SK-N-SH treated with all-trans-retinoic acid at 6 μM for 48 hours (cell line): ENCODE results near the gene SMIM13.

Experiments used
- ATAC-seq: fragments of 200-7000 bp; cut with Tn5 transposase; 3 replicates; pipeline ENCODE4 v1.9.1; 2020; ENCODE audit warnings: mild to moderate bottlenecking, moderate library complexity
- ARNTL ChIP-seq: fragments of 450-650 bp; formaldehyde crosslinking; IDR thresholded peaks from 2 replicates; pipeline ENCODE4 v1.5.0; 2020; ENCODE audit warnings: low read depth, mild to moderate bottlenecking, moderate library complexity, borderline replicate concordance
- BACH2 ChIP-seq: fragments of 250-450 bp; sonication (Bioruptor Pico); IDR thresholded peaks from 2 replicates; pipeline ENCODE4 v1.9.0; 2021; ENCODE audit warnings: mild to moderate bottlenecking, borderline replicate concordance
- CREB5 ChIP-seq: fragments of 250-450 bp; sonication (Bioruptor Pico); IDR thresholded peaks from 2 replicates; pipeline ENCODE4 v1.5.1; 2020; ENCODE audit warnings: low read depth, mild to moderate bottlenecking, moderate library complexity
- CSDC2 ChIP-seq: fragments of 250-450 bp; sonication (Bioruptor Pico); IDR thresholded peaks from 2 replicates; pipeline ENCODE4 v1.5.0; 2020; ENCODE audit warnings: mild to moderate bottlenecking, moderate library complexity
- CSRNP3 ChIP-seq: fragments of 250-450 bp; sonication (Bioruptor Pico); IDR thresholded peaks from 2 replicates; pipeline ENCODE4 v1.5.1; 2021; ENCODE audit warnings: mild to moderate bottlenecking, moderate library complexity
- ESRRG ChIP-seq: fragments of 250-450 bp; sonication (Bioruptor Pico); IDR thresholded peaks from 2 replicates; pipeline ENCODE4 v1.6.1; 2021; ENCODE audit warnings: mild to moderate bottlenecking
- GLIS3 ChIP-seq: fragments of 250-450 bp; sonication (Bioruptor Pico); IDR thresholded peaks from 2 replicates; pipeline ENCODE4 v1.5.0; 2020; ENCODE audit warnings: mild to moderate bottlenecking, moderate library complexity
- ISL1 ChIP-seq: fragments of 250-450 bp; sonication (Bioruptor Pico); IDR thresholded peaks from 2 replicates; pipeline ENCODE4 v2.1.2; 2022; ENCODE audit warnings: mild to moderate bottlenecking, moderate library complexity
- OSR1 ChIP-seq: fragments of 250-450 bp; sonication (Bioruptor Pico); IDR thresholded peaks from 2 replicates; pipeline ENCODE4 v1.8.0; 2022; ENCODE audit warnings: moderate library complexity, mild to moderate bottlenecking, inconsistent platforms
- PATZ1 ChIP-seq: fragments of 250-450 bp; sonication (Bioruptor Pico); IDR thresholded peaks from 2 replicates; pipeline ENCODE4 v1.8.0; 2020; ENCODE audit warnings: mild to moderate bottlenecking, moderate library complexity, borderline replicate concordance
- PPARA ChIP-seq: fragments of 250-450 bp; sonication (Bioruptor Pico); IDR thresholded peaks from 2 replicates; pipeline ENCODE4 v1.5.0; 2020; ENCODE audit warnings: mild to moderate bottlenecking, borderline replicate concordance
- RARB ChIP-seq: fragments of 250-450 bp; sonication (Bioruptor Pico); IDR thresholded peaks from 2 replicates; pipeline ENCODE4 v1.8.0; 2021; ENCODE audit warnings: mild to moderate bottlenecking, moderate library complexity
- TCF4 ChIP-seq: fragments of 250-450 bp; sonication (Bioruptor Pico); IDR thresholded peaks from 2 replicates; pipeline ENCODE4 v1.8.0; 2021; ENCODE audit warnings: mild to moderate bottlenecking, moderate library complexity, borderline replicate concordance
- TOX ChIP-seq: fragments of 250-450 bp; sonication (Bioruptor Pico); IDR thresholded peaks from 2 replicates; pipeline ENCODE4 v1.8.0; 2021; ENCODE audit warnings: mild to moderate bottlenecking, moderate library complexity, borderline replicate concordance
- TSHZ2 ChIP-seq: fragments of 250-450 bp; sonication (Bioruptor Pico); IDR thresholded peaks from 2 replicates; pipeline ENCODE4 v1.5.0; 2020; ENCODE audit warnings: mild to moderate bottlenecking, moderate library complexity
- ZFP30 ChIP-seq: fragments of 450-650 bp; formaldehyde crosslinking; IDR thresholded peaks from 2 replicates; pipeline ENCODE4 v1.5.0; 2022; ENCODE audit warnings: mild to moderate bottlenecking, moderate library complexity
- ZNF565 ChIP-seq: fragments of 450-650 bp; formaldehyde crosslinking; conservative IDR thresholded peaks from 2 replicates; pipeline ENCODE4 v1.5.0; 2020; ENCODE audit warnings: low read depth, mild to moderate bottlenecking, moderate library complexity
- ZNF70 ChIP-seq: fragments of 450-650 bp; formaldehyde crosslinking; IDR thresholded peaks from 2 replicates; pipeline ENCODE4 v1.5.0; 2020; ENCODE audit warnings: mild to moderate bottlenecking, moderate library complexity
- ZNF8 ChIP-seq: fragments of 450-650 bp; formaldehyde crosslinking; IDR thresholded peaks from 2 replicates; pipeline ENCODE4 v1.5.0; 2020; ENCODE audit warnings: mild to moderate bottlenecking, moderate library complexity
- TF ChIP-seq, protein P1 (sequence below): fragments of 250-450 bp; sonication (Bioruptor Pico); IDR thresholded peaks from 2 replicates; pipeline ENCODE4 v1.8.0; 2021; ENCODE audit warnings: low read depth, mild to moderate bottlenecking, moderate library complexity, borderline replicate concordance

Gene SMIM13

DNA sequence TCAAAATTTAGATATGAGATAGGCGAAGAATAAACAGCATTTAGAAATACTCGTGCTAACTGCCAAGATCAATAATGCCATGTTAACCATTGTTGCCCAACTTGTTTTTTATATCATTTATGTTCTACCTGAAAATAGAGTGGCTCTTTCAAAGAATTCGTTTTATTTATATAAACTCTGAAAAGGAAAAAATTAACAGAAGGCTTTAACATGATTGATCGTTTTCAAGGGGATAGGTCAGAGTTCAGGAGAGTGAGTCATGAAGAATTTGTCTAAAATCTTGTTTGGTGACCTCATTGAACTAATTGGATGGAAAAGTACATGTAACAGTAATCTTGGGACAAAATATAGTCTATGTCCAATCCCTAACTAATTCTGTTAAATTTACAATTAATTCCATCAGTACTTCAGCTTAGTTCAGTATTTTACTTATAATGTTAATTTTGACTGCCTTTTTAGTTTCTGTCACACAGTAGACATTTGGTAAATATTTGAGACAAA is 38.5 kb upstream of the SMIM13 start:
- ATAC-seq, result no peak
- TF ChIP-seq CREB5 (CRISPR knock-in tag) (no peak), BACH2 (CRISPR knock-in tag) (no peak), TSHZ2 (CRISPR knock-in tag) (no peak), ZNF565 (CRISPR knock-in tag) (no peak), ZFP30 (no peak), TCF4 (no peak), ZNF8 (CRISPR knock-in tag) (no peak)
- TF ChIP-seq, protein P1, sequence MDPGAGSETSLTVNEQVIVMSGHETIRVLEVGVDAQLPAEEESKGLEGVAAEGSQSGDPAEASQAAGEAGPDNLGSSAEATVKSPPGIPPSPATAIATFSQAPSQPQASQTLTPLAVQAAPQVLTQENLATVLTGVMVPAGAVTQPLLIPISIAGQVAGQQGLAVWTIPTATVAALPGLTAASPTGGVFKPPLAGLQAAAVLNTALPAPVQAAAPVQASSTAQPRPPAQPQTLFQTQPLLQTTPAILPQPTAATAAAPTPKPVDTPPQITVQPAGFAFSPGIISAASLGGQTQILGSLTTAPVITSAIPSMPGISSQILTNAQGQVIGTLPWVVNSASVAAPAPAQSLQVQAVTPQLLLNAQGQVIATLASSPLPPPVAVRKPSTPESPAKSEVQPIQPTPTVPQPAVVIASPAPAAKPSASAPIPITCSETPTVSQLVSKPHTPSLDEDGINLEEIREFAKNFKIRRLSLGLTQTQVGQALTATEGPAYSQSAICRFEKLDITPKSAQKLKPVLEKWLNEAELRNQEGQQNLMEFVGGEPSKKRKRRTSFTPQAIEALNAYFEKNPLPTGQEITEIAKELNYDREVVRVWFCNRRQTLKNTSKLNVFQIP, result no peak

GRCh38 chr6:11056871-11057270 is 36.8 kb upstream of the SMIM13 start:
- TF ChIP-seq TCF4, result no peak
- no peak for TF ChIP-seq ZNF70 (CRISPR knock-in tag)
- no peak for TF ChIP-seq GLIS3 (CRISPR knock-in tag)
- TF ChIP-seq, protein P1, result no peak
- no peak for TF ChIP-seq CSRNP3 (CRISPR knock-in tag)
- TF ChIP-seq TOX (CRISPR knock-in tag), result no peak
- no peak for TF ChIP-seq CSDC2 (CRISPR knock-in tag)
- no peak for TF ChIP-seq PATZ1
- TF ChIP-seq ARNTL (CRISPR knock-in tag), result no peak
- no peak for TF ChIP-seq TSHZ2 (CRISPR knock-in tag)
- no peak for TF ChIP-seq ESRRG (CRISPR knock-in tag)
- no peak for TF ChIP-seq ISL1 (CRISPR knock-in tag)
- TF ChIP-seq RARB, result no peak
- no peak for TF ChIP-seq PPARA (CRISPR knock-in tag)
- TF ChIP-seq OSR1, result no peak
- ATAC-seq, result no peak
